Heart left ventricle (tissue), 13 donors: Measurements from ENCODE around the gene NXN.

ENCODE experiments used
- POLR2A ChIP-seq, 2 donors: fragments of 450-650 bp; IDR thresholded peaks; one replicate each; pipeline ENCODE4 v1.6.1; 2017; ENCODE audit warnings: antibody characterized with exemption in 2 of 2, mild to moderate bottlenecking in 2 of 2, moderate library complexity in 2 of 2
- TF ChIP-seq, protein P1 (sequence below), 12 donors: fragments of 200-600 bp; sonication (generic) in 4 of 12; IDR thresholded peaks; one replicate each; pipeline versions ENCODE4 v1.5.0 to v1.8.0; 2018 to 2022; ENCODE audit warnings: antibody characterized with exemption in 12 of 12, mild to moderate bottlenecking in 5 of 12
- donor health status: ischemic (EF 13 %, LVEDD 7.1; RV severe dilation, severe dysfunction).
- donor health status: DM: no; HTN: yes; CAD: no.
- donor health status: DM: no; HTN: no; CAD: no.
- donor health status: ischemic (EF 25% LVEDD 6.9; RV normal size, moderate dysfunction).
- donor health status: ischemic (EF 25% LVEDD 5.7; RV mildly dilated, moderate dysfunction).
- donor health status: ischemic (EF 35%, LVEDD 5.7; RV mildly dilated, moderate dysfunction).
- donor health status: nonischemic (EF 11% LVEDD 7.7; RV severe dilation, severe dysfunction).
- donor health status: DM: yes; HTN: yes; CAD: no.
- donor health status: PGD.
- donor health status: ischemic (EF 29% LVEDD 5.4; RV normal size, mild dysfunction).
- donor health status: nonischemic (EF 23%, LVEDD 6.1; RV moderate dilation, normal function).

- TF ChIP-seq POLR2A (IDR thresholded peaks at IDR 0.05) = no peak
- TF ChIP-seq, protein P1, sequence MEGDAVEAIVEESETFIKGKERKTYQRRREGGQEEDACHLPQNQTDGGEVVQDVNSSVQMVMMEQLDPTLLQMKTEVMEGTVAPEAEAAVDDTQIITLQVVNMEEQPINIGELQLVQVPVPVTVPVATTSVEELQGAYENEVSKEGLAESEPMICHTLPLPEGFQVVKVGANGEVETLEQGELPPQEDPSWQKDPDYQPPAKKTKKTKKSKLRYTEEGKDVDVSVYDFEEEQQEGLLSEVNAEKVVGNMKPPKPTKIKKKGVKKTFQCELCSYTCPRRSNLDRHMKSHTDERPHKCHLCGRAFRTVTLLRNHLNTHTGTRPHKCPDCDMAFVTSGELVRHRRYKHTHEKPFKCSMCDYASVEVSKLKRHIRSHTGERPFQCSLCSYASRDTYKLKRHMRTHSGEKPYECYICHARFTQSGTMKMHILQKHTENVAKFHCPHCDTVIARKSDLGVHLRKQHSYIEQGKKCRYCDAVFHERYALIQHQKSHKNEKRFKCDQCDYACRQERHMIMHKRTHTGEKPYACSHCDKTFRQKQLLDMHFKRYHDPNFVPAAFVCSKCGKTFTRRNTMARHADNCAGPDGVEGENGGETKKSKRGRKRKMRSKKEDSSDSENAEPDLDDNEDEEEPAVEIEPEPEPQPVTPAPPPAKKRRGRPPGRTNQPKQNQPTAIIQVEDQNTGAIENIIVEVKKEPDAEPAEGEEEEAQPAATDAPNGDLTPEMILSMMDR (IDR thresholded peaks at IDR 0.05) = no peak
Observed at GRCh38 chr17:1025733-1026598, 46.4 kb upstream of the NXN start.
